Measurements from ENCODE around the gene POU2F3. TPM values are rescaled to one million over a fixed set of nuclear protein-coding genes. Genes with fewer than 3 reads are reported as not detected.

POU2F3 gene
- total RNA-seq (2014; rRNA removed) (0.62 and 0.81 TPM in 2 replicates), Bru-seq, nascent RNA (percentile 16 among the genes with signal in this experiment), BruChase-seq, experiment 1, labeled RNA remaining after a 6-hour chase (percentile 15 among the genes with signal in this experiment), BruChase-seq, experiment 2, labeled RNA remaining after a 2-hour chase (percentile 19 among the genes with signal in this experiment)
- long read RNA-seq, partial matches to known transcripts, result 0 of 1 reads
- long read RNA-seq, other reads (novel, unspliced or antisense), result 0 of 1 reads

- Histone ChIP-seq H3K9me2 (replicated peaks; ENCODE audit: low read length) (no peaks in the 10 kb centered on the region), H3K36me3 (ENCODE audit: low read depth, low read length) (no peaks in the 10 kb centered on the region), H2AFZ (ENCODE audit: low read length) (no peak within 1 kb of the TSS), H3K9me3 (ENCODE audit: low read length) (no peaks in the 10 kb centered on the region), H3K4me1 (ENCODE audit: insufficient read depth, low read length) (peaks cover 5% of the 10 kb centered on the region; the same call in 1 of the 2 replicates), H3K4me3 (ENCODE audit: low read length) (no peak within 1 kb of the TSS), H3K4me2 (ENCODE audit: low read length) (peak within 1 kb of the TSS; percentile 42; the same call in 1 of the 2 replicates), H3K79me2 (ENCODE audit: low read length) (no peaks in the 10 kb centered on the region), H3K27ac (ENCODE audit: low read length) (no peak within 1 kb of the TSS), H3K9ac (ENCODE audit: low read length) (no peak within 1 kb of the TSS), H3F3A (ENCODE audit: low read length, unreplicated experiment) (no peaks in the 10 kb centered on the region), H3K27me3 (ENCODE audit: low read length) (peaks cover 54% of the 10 kb centered on the region), H4K20me1 (ENCODE audit: low read length) (no peaks in the 10 kb centered on the region)
- ChIA-PET CTCF (interaction anchor here (2.2 kb wide), 1 partner anchor 61 kb away, joined by 7 read pairs; no protein-coding TSS in a partner anchor), POLR2A (ENCODE audit: unreplicated experiment) (no interaction called here)
- no peak for ATAC-seq
- no TSS peak for BruUV-seq (replicated peaks)
- no peak for DNase-seq
- intact Hi-C loops (cut with micrococcal nuclease), result no loop called here
- TF ChIP-seq EZH2 (IDR thresholded peaks at IDR 0.05; ENCODE audit: low read length, unreplicated experiment), result no peak
- peak; percentile 56 for TF ChIP-seq CTCF (conservative IDR thresholded peaks at IDR 0.05; ENCODE audit: low read depth, low read length)
Measured at GRCh38 chr11:120239713-120240640, at the start of gene POU2F3. TSS of gene POU2F3 (plus strand) at chr11:120240140. CDS start at chr11:120240344, 204 bp downstream.

- H3K27me3 ChIP-seq (ENCODE audit: low read length), result peaks cover 23% of the 10 kb centered on the region
- ChIA-PET POLR2A (ENCODE audit: unreplicated experiment) (no interaction called here), CTCF (no interaction called here)
- ATAC-seq, result no peak
- intact Hi-C loops (cut with micrococcal nuclease), result no loop called here
- H3K27ac ChIP-seq (ENCODE audit: low read length), result no peak overlapping the region
- DNase-seq, result no peak
- no peaks in the 10 kb centered on the region for H3K36me3 ChIP-seq (ENCODE audit: low read depth, low read length)
- no peak overlapping the region for H3K4me2 ChIP-seq (ENCODE audit: low read length)
- TF ChIP-seq EZH2phosphoT487 (IDR thresholded peaks at IDR 0.05; ENCODE audit: borderline replicate concordance, low read length) (no peak), EZH2 (IDR thresholded peaks at IDR 0.05; ENCODE audit: low read length, unreplicated experiment) (no peak), CTCF (conservative IDR thresholded peaks at IDR 0.05; ENCODE audit: low read depth, low read length) (no peak)
- H2AFZ ChIP-seq (ENCODE audit: low read length), result no peak overlapping the region
- no peaks in the 10 kb centered on the region for H3K79me2 ChIP-seq (ENCODE audit: low read length)
- H3K9me3 ChIP-seq (ENCODE audit: low read length), result no peaks in the 10 kb centered on the region
- no peaks in the 10 kb centered on the region for H3F3A ChIP-seq (ENCODE audit: low read length, unreplicated experiment)
- no peaks in the 10 kb centered on the region for H4K20me1 ChIP-seq (ENCODE audit: low read length)
- no peaks in the 10 kb centered on the region for H3K9me2 ChIP-seq (replicated peaks; ENCODE audit: low read length)
- no peak overlapping the region for H3K4me3 ChIP-seq (ENCODE audit: low read length)
- H3K4me1 ChIP-seq (ENCODE audit: insufficient read depth, low read length), result peaks cover 11% of the 10 kb centered on the region; the same call in 1 of the 2 replicates
- no peak overlapping the region for H3K9ac ChIP-seq (ENCODE audit: low read length)
- BruUV-seq (replicated peaks), result no TSS peak
Measured at GRCh38 chr11:120191058-120191457, 48.9 kb upstream of the POU2F3 start.
